GM18507 (cell line): ENCODE measurements around the gene TTLL11.
"Not testable (repeated sequence)": the region's sequence is repeated elsewhere in the genome, so short reads cannot be mapped to it uniquely, and the experiment has no call there.

Experiments
- DNase-seq: peaks from one replicate; pipeline ENCODE4 v3.0.0; 2011; ENCODE audit warnings: low read depth; ENCODE audit not compliant: insufficient read length; ENCODE audit errors: extremely low spot score
- FAIRE-seq: peaks from 2 replicates; lab custom pipeline; 2011; peaks lifted over from hg19 to GRCh38; lab: Jason Lieb, UNC

TTLL11 gene

GRCh38 chr9:121987314-121987713 lies 105.8 kb downstream of the TTLL11 start:
- no peak for DNase-seq
- FAIRE-seq, result no peak

GRCh38 chr9:121985792-121986494 lies 107.2 kb downstream of the TTLL11 start:
- FAIRE-seq (no peak), DNase-seq (no peak)

GRCh38 chr9:121984726-121985402 lies 108.2 kb downstream of the TTLL11 start:
- FAIRE-seq (no peak), DNase-seq (no peak)

- FAIRE-seq (no peak), DNase-seq (no peak)
Observed at GRCh38 chr9:121983736-121984135, 109.4 kb downstream of the TTLL11 start.

GRCh38 chr9:121981118-121981883 lies 111.8 kb downstream of the TTLL11 start:
- DNase-seq (no peak), FAIRE-seq (no peak)

GRCh38 chr9:121980665-121981064 lies 112.4 kb downstream of the TTLL11 start:
- DNase-seq, FAIRE-seq: not testable (repeated sequence)

- no peak for FAIRE-seq
Observed at GRCh38 chr9:121979736-121980135, 113.4 kb downstream of the TTLL11 start.

GRCh38 chr9:121976751-121977150 lies 116.4 kb downstream of the TTLL11 start:
- no peak for DNase-seq
- no peak for FAIRE-seq

More at GRCh38 chr9:121979736-121980135, 113.4 kb downstream of the TTLL11 start:
- no peak for DNase-seq

GRCh38 chr9:121975801-121976277 lies 117.3 kb downstream of the TTLL11 start:
- no peak for FAIRE-seq
- no peak for DNase-seq

- DNase-seq, result no peak
- no peak for FAIRE-seq
Observed at GRCh38 chr9:121974421-121974820, 118.7 kb downstream of the TTLL11 start.

- no peak for DNase-seq
- FAIRE-seq, result no peak
Observed at GRCh38 chr9:121972501-121972981, 120.6 kb downstream of the TTLL11 start.

GRCh38 chr9:121968056-121968455 lies 125.1 kb downstream of the TTLL11 start:
- DNase-seq, result no peak
- FAIRE-seq, result no peak

- FAIRE-seq (no peak), DNase-seq (no peak)
Observed at GRCh38 chr9:121966706-121967105, 126.4 kb downstream of the TTLL11 start.

- FAIRE-seq (no peak), DNase-seq (no peak)
Observed at GRCh38 chr9:121963528-121963995, 129.5 kb downstream of the TTLL11 start.

- FAIRE-seq (no peak), DNase-seq (no peak)
Observed at GRCh38 chr9:121962421-121962820, 130.7 kb downstream of the TTLL11 start.

- DNase-seq, result no peak
- FAIRE-seq, result no peak
Observed at GRCh38 chr9:121960665-121961064, 132.4 kb downstream of the TTLL11 start.

- no peak for FAIRE-seq
- DNase-seq, result no peak
Observed at GRCh38 chr9:121958530-121958929, 134.6 kb downstream of the TTLL11 start.

GRCh38 chr9:121956808-121957207 lies 136.3 kb downstream of the TTLL11 start:
- DNase-seq, result no peak
- no peak for FAIRE-seq

- no peak for DNase-seq
- no peak for FAIRE-seq
Observed at GRCh38 chr9:121955649-121956048, 137.5 kb downstream of the TTLL11 start.
